Fibroblast of villous mesenchyme (primary cell): ENCODE results near the gene UGT1A8. TPM values are rescaled to one million over a fixed set of nuclear protein-coding genes. Genes with fewer than 3 reads are reported as not detected.

Source experiments
- DNase-seq: peaks from one replicate; pipeline ENCODE4 v3.0.0-alpha.2; 2010; ENCODE audit warnings: low read depth
- H3K4me3 ChIP-seq: 2 replicates; pipeline ENCODE4 v1.5.1; 2011; ENCODE audit warnings: low read depth, mild to moderate bottlenecking, low read length
- total RNA-seq: library from RNA; depleted of rRNA; stranded (reverse); fragments of >200 nt; gene quantifications from 2 replicates; pipeline ENCODE4 v1.2.3, GENCODE V29; 2012
- TF ChIP-seq, protein P1 (sequence below): IDR thresholded peaks from 2 replicates; pipeline ENCODE4 v1.5.1; 2012; ENCODE audit warnings: low read depth, mild to moderate bottlenecking, low read length; ENCODE audit not compliant: insufficient read depth

The UGT1A8 gene
- total RNA-seq, 1 donor: under 0.01 TPM

DNA sequence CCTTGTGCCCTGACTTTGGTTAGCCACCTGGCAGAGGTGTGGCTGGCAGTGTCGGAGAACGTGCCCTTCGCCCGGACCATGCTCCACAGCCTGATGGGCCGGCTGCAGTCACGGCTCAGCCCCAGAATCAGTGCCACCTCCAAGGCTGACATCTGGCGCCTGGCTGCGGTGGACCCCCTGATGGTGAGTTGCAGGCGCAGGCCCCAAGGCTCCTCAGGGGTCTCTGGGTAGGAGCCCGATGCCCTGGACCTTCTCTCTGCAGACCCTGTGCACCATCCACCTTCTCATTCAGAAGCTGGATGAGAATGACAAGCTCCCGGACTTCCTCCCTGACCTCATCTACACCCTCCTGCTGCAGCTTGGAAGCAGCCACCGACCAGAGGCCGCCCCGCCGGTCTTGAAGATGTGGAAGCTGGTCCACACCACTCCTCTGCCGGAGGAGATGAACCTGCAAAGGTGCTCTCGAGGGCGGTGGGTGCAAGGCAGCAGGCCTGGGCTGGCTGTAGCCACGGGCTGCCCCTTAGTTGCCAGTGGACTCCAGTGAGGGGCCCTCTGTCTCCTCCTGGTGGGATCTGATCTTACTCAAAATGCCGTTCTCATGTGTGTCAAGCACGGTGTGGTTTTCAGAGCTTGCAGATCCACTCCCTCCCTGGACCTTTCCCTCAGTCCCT is 204.8 kb downstream of the UGT1A8 start:
- no peak for DNase-seq
- H3K4me3 ChIP-seq: no peak overlapping the region
- TF ChIP-seq, protein P1, sequence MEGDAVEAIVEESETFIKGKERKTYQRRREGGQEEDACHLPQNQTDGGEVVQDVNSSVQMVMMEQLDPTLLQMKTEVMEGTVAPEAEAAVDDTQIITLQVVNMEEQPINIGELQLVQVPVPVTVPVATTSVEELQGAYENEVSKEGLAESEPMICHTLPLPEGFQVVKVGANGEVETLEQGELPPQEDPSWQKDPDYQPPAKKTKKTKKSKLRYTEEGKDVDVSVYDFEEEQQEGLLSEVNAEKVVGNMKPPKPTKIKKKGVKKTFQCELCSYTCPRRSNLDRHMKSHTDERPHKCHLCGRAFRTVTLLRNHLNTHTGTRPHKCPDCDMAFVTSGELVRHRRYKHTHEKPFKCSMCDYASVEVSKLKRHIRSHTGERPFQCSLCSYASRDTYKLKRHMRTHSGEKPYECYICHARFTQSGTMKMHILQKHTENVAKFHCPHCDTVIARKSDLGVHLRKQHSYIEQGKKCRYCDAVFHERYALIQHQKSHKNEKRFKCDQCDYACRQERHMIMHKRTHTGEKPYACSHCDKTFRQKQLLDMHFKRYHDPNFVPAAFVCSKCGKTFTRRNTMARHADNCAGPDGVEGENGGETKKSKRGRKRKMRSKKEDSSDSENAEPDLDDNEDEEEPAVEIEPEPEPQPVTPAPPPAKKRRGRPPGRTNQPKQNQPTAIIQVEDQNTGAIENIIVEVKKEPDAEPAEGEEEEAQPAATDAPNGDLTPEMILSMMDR: no peak

Other genes starting within 250 kb of the UGT1A8 start
- 28.3 and 48.8 TPM in 2 replicates for gene USP40, start 50.9 kb upstream of the UGT1A8 start, total RNA-seq
- gene UGT1A10, start 18.8 kb downstream of the UGT1A8 start, total RNA-seq: not detected in 2 replicates
- gene UGT1A9, start 54.3 kb downstream of the UGT1A8 start, total RNA-seq: not detected in 2 replicates
- gene UGT1A7, start 64.3 kb downstream of the UGT1A8 start, total RNA-seq: not detected in 2 replicates
- not detected in 2 replicates for gene UGT1A6, start 75.3 kb downstream of the UGT1A8 start, total RNA-seq
- gene UGT1A5, start 95.3 kb downstream of the UGT1A8 start, total RNA-seq: not detected in 2 replicates
- gene UGT1A4, start 101.1 kb downstream of the UGT1A8 start, total RNA-seq: not detected in 2 replicates
- not detected in 2 replicates for gene UGT1A3, start 111.4 kb downstream of the UGT1A8 start, total RNA-seq
- not detected in 2 replicates for gene UGT1A1, start 142.6 kb downstream of the UGT1A8 start, total RNA-seq
- gene MROH2A, start 160.7 kb downstream of the UGT1A8 start, total RNA-seq: not detected in 2 replicates
- 12.2 and 27.2 TPM in 2 replicates for gene HJURP, start 236.9 kb downstream of the UGT1A8 start, total RNA-seq